GM21528 (cell line): ENCODE results near the gene MCRIP2.

Source experiments
- ATAC-seq: cut with Tn5 transposase; IDR thresholded peaks from one replicate; pipeline ENCODE4 v1.9.1; 2021; ENCODE audit warnings: mild to moderate bottlenecking, moderate library complexity; ENCODE audit not compliant: unreplicated experiment, low FRiP score

The MCRIP2 gene

GRCh38 chr16:631808-632358 is 9.7 kb upstream of the MCRIP2 start:
- no peak for ATAC-seq

GRCh38 chr16:632486-633335 is 8.9 kb upstream of the MCRIP2 start:
- no peak for ATAC-seq

- ATAC-seq: no peak
Observed at GRCh38 chr16:633336-634050, 8.1 kb upstream of the MCRIP2 start.

- no peak for ATAC-seq
Observed at GRCh38 chr16:634051-634670, 7.5 kb upstream of the MCRIP2 start.

- no peak for ATAC-seq
Observed at GRCh38 chr16:634996-635395, 6.6 kb upstream of the MCRIP2 start.

GRCh38 chr16:635573-636205 is 5.9 kb upstream of the MCRIP2 start:
- ATAC-seq: peak; percentile 1

- peak; percentile 54 for ATAC-seq
Observed at GRCh38 chr16:636206-637080, 5.2 kb upstream of the MCRIP2 start, which contains the start of gene METTL26. METTL26 (minus strand) TSS chr16:636305; CDS start chr16:636290, 15 bp downstream.

- ATAC-seq: peak; percentile 0
Observed at GRCh38 chr16:637081-638018, 4.3 kb upstream of the MCRIP2 start.

- no peak for ATAC-seq
Observed at GRCh38 chr16:638034-638543, 3.5 kb upstream of the MCRIP2 start.

- ATAC-seq: no peak
Observed at GRCh38 chr16:638836-639235, 2.8 kb upstream of the MCRIP2 start.

GRCh38 chr16:640614-641013 is 1.0 kb upstream of the MCRIP2 start:
- no peak for ATAC-seq

GRCh38 chr16:642189-643049 is 791 bp downstream of the MCRIP2 start:
- ATAC-seq: peak; percentile 27

GRCh38 chr16:643050-643368 is 1.4 kb downstream of the MCRIP2 start:
- no peak for ATAC-seq

GRCh38 chr16:644556-644955 is 2.9 kb downstream of the MCRIP2 start:
- no peak for ATAC-seq

GRCh38 chr16:645852-646678 is 4.4 kb downstream of the MCRIP2 start:
- no peak for ATAC-seq

GRCh38 chr16:646679-647172 is 5.1 kb downstream of the MCRIP2 start:
- no peak for ATAC-seq
